GM23248 (cell line): ENCODE data around the gene GAREM1. TPM values are rescaled to one million over a fixed set of nuclear protein-coding genes. Genes with fewer than 3 reads are reported as not detected.

Source experiments
- DNase-seq: peaks from one replicate; pipeline ENCODE4 v3.0.0-alpha.2; 2015
- H2AFZ ChIP-seq: fragments of 200-600 bp; sonication (generic); 2 replicates; pipeline ENCODE4 v1.6.1; 2016; ENCODE audit warnings: antibody characterized with exemption
- H3F3A ChIP-seq: fragments of 200-600 bp; sonication (generic); 2 replicates; pipeline ENCODE4 v1.6.1; 2016; ENCODE audit warnings: mild to moderate bottlenecking, antibody characterized with exemption, mixed run types; ENCODE audit not compliant: insufficient read depth
- H3K27ac ChIP-seq: fragments of 200-600 bp; sonication (generic); 2 replicates; pipeline ENCODE4 v1.5.1; 2016; ENCODE audit warnings: mild to moderate bottlenecking
- H3K27me3 ChIP-seq: fragments of 200-600 bp; sonication (generic); replicated peaks from 2 replicates; pipeline ENCODE4 v1.6.1; 2016; ENCODE audit warnings: mild to moderate bottlenecking; ENCODE audit not compliant: insufficient read depth
- H3K36me3 ChIP-seq: fragments of 200-600 bp; sonication (generic); 2 replicates; pipeline ENCODE4 v1.6.1; 2016; ENCODE audit warnings: low read depth, mild to moderate bottlenecking
- H3K4me1 ChIP-seq: fragments of 200-600 bp; sonication (generic); 2 replicates; pipeline ENCODE4 v1.6.1; 2016; ENCODE audit warnings: mild to moderate bottlenecking; ENCODE audit not compliant: insufficient read depth
- H3K4me2 ChIP-seq: fragments of 200-600 bp; sonication (generic); one replicate; pipeline ENCODE4 v1.6.1; 2016; ENCODE audit warnings: mild to moderate bottlenecking; ENCODE audit not compliant: unreplicated experiment
- H3K4me3 ChIP-seq: fragments of 200-600 bp; sonication (generic); 2 replicates; pipeline ENCODE4 v1.5.1; 2016; ENCODE audit warnings: mild to moderate bottlenecking
- H3K79me2 ChIP-seq: fragments of 200-600 bp; sonication (generic); 2 replicates; pipeline ENCODE4 v1.6.1; 2016; ENCODE audit warnings: mild to moderate bottlenecking; ENCODE audit not compliant: insufficient read depth
- H3K9ac ChIP-seq: fragments of 200-600 bp; sonication (generic); 2 replicates; pipeline ENCODE4 v1.6.1; 2016; ENCODE audit warnings: mild to moderate bottlenecking
- H3K9me2 ChIP-seq: fragments of 200-600 bp; sonication (generic); 2 replicates; pipeline ENCODE4 v1.6.1; 2016; ENCODE audit warnings: mixed run types, mild to moderate bottlenecking, moderate library complexity; ENCODE audit not compliant: insufficient read depth
- H3K9me3 ChIP-seq: fragments of 200-600 bp; sonication (generic); one replicate; pipeline ENCODE4 v1.6.1; 2017; ENCODE audit warnings: low read depth
- H4K20me1 ChIP-seq: fragments of 200-600 bp; sonication (generic); 2 replicates; pipeline ENCODE4 v1.6.0; 2016; ENCODE audit not compliant: insufficient read depth
- EZH2 ChIP-seq: fragments of 200-600 bp; sonication (generic); IDR thresholded peaks from 2 replicates; pipeline ENCODE4 v1.6.1; 2018; ENCODE audit warnings: antibody characterized with exemption, mild to moderate bottlenecking; ENCODE audit not compliant: insufficient read depth, poor library complexity, severe bottlenecking
- EZH2phosphoT487 ChIP-seq: fragments of 200-600 bp; sonication (generic); IDR thresholded peaks from 2 replicates; pipeline ENCODE4 v1.6.1; 2018; ENCODE audit warnings: antibody characterized with exemption, moderate library complexity, mild to moderate bottlenecking, low read depth; ENCODE audit not compliant: insufficient read depth
- WGBS, 2 experiments: methylation state at CpG; one replicate each; pipeline ENCODE4 v1.1.6; 2015 to 2017; ENCODE audit warnings: low lambda C conversion rate in 2 of 2, low coverage in 1 of 2; ENCODE audit errors: missing lambda C conversion rate in 2 of 2; 5-methylcytosine and 5-hydroxymethylcytosine counted together
- in situ Hi-C: fragments of 300-500 bp; cut with MboI; formaldehyde crosslinking; loops from 2 replicates; pipeline ENCODE4 v1.15.0; 2020
- polyA plus RNA-seq: library from polyadenylated mRNA; unstranded; fragments of >200 nt; fragmentation: Nextera tagmentation; extraction: Ambion mirVana; gene quantifications from 2 replicates; pipeline ENCODE4 v1.2.1, GENCODE V29; 2016
- total RNA-seq: library from RNA; depleted of rRNA; stranded (reverse); fragments of >200 nt; shearing (Covaris generic); gene quantifications from 2 replicates; pipeline ENCODE4 v1.2.3, GENCODE V29; 2014

GAREM1 gene
- total and polyA plus RNA-seq, 2 experiments from 2014 or later = 0.30 to 1.2 TPM

- no peak for TF ChIP-seq EZH2
- TF ChIP-seq EZH2phosphoT487 = no peak
- 70 to 94% methylated on average over 1 of the region's 1 CpG for WGBS, 2 experiments
- no peaks in the 10 kb centered on the region for H3K79me2 ChIP-seq
- H3K9me3 ChIP-seq = no peaks in the 10 kb centered on the region
- H3K9ac ChIP-seq = no peak overlapping the region
- H3K27ac ChIP-seq = no peak overlapping the region
- no peak overlapping the region for H3K4me2 ChIP-seq
- H3F3A ChIP-seq = peaks cover 20% of the 10 kb centered on the region
- H4K20me1 ChIP-seq = no peaks in the 10 kb centered on the region
- no peaks in the 10 kb centered on the region for H3K27me3 ChIP-seq
- H2AFZ ChIP-seq = no peak overlapping the region
- DNase-seq = peak; percentile 13
- H3K9me2 ChIP-seq = no peaks in the 10 kb centered on the region
- no peak overlapping the region for H3K4me3 ChIP-seq
- in situ Hi-C loops = no loop called here
- no peaks in the 10 kb centered on the region for H3K36me3 ChIP-seq
- H3K4me1 ChIP-seq = peaks cover 20% of the 10 kb centered on the region
Measured at GRCh38 chr18:32315881-32316280, 154.8 kb downstream of the GAREM1 start.

GRCh38 chr18:32310774-32311173 is 159.9 kb downstream of the GAREM1 start:
- in situ Hi-C loops = no loop called here
- H4K20me1 ChIP-seq = no peaks in the 10 kb centered on the region
- no peak overlapping the region for H2AFZ ChIP-seq
- H3K79me2 ChIP-seq = no peaks in the 10 kb centered on the region
- H3K27ac ChIP-seq = no peak overlapping the region
- DNase-seq = no peak
- H3K9me3 ChIP-seq = no peaks in the 10 kb centered on the region
- TF ChIP-seq EZH2 (no peak), EZH2phosphoT487 (no peak)
- H3K9me2 ChIP-seq = no peaks in the 10 kb centered on the region
- H3K4me2 ChIP-seq = no peak overlapping the region
- peaks cover 10% of the 10 kb centered on the region for H3K4me1 ChIP-seq
- whole genome bisulfite sequencing, 2 experiments = 91 to 96% methylated on average over 2 of the region's 2 CpGs
- no peaks in the 10 kb centered on the region for H3F3A ChIP-seq
- H3K36me3 ChIP-seq = no peaks in the 10 kb centered on the region
- no peaks in the 10 kb centered on the region for H3K27me3 ChIP-seq
- H3K9ac ChIP-seq = no peak overlapping the region
- no peak overlapping the region for H3K4me3 ChIP-seq

GRCh38 chr18:32310101-32310500 is 160.6 kb downstream of the GAREM1 start:
- 52 to 57% methylated on average over 5 of the region's 5 CpGs for WGBS, 2 experiments
- H3K4me2 ChIP-seq = no peak overlapping the region
- H3K27ac ChIP-seq = no peak overlapping the region
- peaks cover 10% of the 10 kb centered on the region for H3K4me1 ChIP-seq
- no peak overlapping the region for H3K4me3 ChIP-seq
- TF ChIP-seq EZH2phosphoT487 (no peak), EZH2 (no peak)
- DNase-seq = peak; percentile 29
- no peaks in the 10 kb centered on the region for H3K79me2 ChIP-seq
- H3K27me3 ChIP-seq = no peaks in the 10 kb centered on the region
- no peaks in the 10 kb centered on the region for H4K20me1 ChIP-seq
- no peaks in the 10 kb centered on the region for H3K36me3 ChIP-seq
- no peak overlapping the region for H2AFZ ChIP-seq
- H3K9me3 ChIP-seq = no peaks in the 10 kb centered on the region
- H3K9me2 ChIP-seq = no peaks in the 10 kb centered on the region
- in situ Hi-C loops = no loop called here
- H3K9ac ChIP-seq = no peak overlapping the region
- H3F3A ChIP-seq = no peaks in the 10 kb centered on the region

GRCh38 chr18:32308493-32309120 is 162.1 kb downstream of the GAREM1 start:
- Histone ChIP-seq H3K9me3 (no peaks in the 10 kb centered on the region), H3K27ac (peak overlapping the region; percentile 33; the same call in 1 of the 2 replicates), H3K4me3 (0 out of 2 replicates have a peak overlapping the region, but pooled peaks have one; percentile 22), H3K79me2 (no peaks in the 10 kb centered on the region), H3K36me3 (no peaks in the 10 kb centered on the region), H3F3A (no peaks in the 10 kb centered on the region), H4K20me1 (no peaks in the 10 kb centered on the region), H3K9ac (no peak overlapping the region), H2AFZ (no peak overlapping the region), H3K4me2 (peak overlapping the region; percentile 83), H3K4me1 (peaks cover 10% of the 10 kb centered on the region), H3K9me2 (no peaks in the 10 kb centered on the region), H3K27me3 (no peaks in the 10 kb centered on the region)
- 0 to 2% methylated on average over 3 of the region's 3 CpGs for WGBS, 2 experiments
- DNase-seq = peak; percentile 85
- in situ Hi-C loops = no loop called here
- TF ChIP-seq EZH2 = no peak
- no peak for TF ChIP-seq EZH2phosphoT487

- no peak overlapping the region for H3K9ac ChIP-seq
- TF ChIP-seq EZH2 (no peak), EZH2phosphoT487 (no peak)
- no peaks in the 10 kb centered on the region for H3K79me2 ChIP-seq
- H3K36me3 ChIP-seq = no peaks in the 10 kb centered on the region
- DNase-seq = no peak
- no peaks in the 10 kb centered on the region for H3K9me2 ChIP-seq
- WGBS, 2 experiments = 59 to 66% methylated on average over 4 of the region's 4 CpGs
- no peaks in the 10 kb centered on the region for H3K27me3 ChIP-seq
- H2AFZ ChIP-seq = no peak overlapping the region
- no peaks in the 10 kb centered on the region for H4K20me1 ChIP-seq
- in situ Hi-C loops = no loop called here
- H3K4me3 ChIP-seq = no peak overlapping the region
- H3K9me3 ChIP-seq = no peaks in the 10 kb centered on the region
- H3K4me2 ChIP-seq = no peak overlapping the region
- peaks cover 25% of the 10 kb centered on the region for H3K4me1 ChIP-seq
- H3K27ac ChIP-seq = no peak overlapping the region
- peaks cover 25% of the 10 kb centered on the region for H3F3A ChIP-seq
Measured at GRCh38 chr18:32303400-32303799, 167.3 kb downstream of the GAREM1 start.
